Hepatocyte (in vitro differentiated cells): Measurements from ENCODE around the gene PPM1F.

Experiments
- CTCF ChIP-seq: fragments of 200-600 bp; sonication (generic); IDR thresholded peaks from 2 replicates; pipeline ENCODE4 v1.5.1; 2016; ENCODE audit warnings: antibody characterized with exemption, mild to moderate bottlenecking; ENCODE audit not compliant: poor library complexity
- EZH2 ChIP-seq: fragments of 200-600 bp; sonication (generic); IDR thresholded peaks from 2 replicates; pipeline ENCODE4 v1.6.1; 2016; ENCODE audit warnings: antibody characterized with exemption, mild to moderate bottlenecking, borderline replicate concordance

- TF ChIP-seq CTCF, result no peak
- TF ChIP-seq EZH2, result no peak
Observed at GRCh38 chr22:21951931-21952465, 650 bp downstream of the PPM1F start.
